Activated CD4-positive, alpha-beta T cell treated with anti-CD3 and anti-CD28 coated beads, Interleukin-2, Interleukin-6, amounts not matched to agents 100 ng/mL and 50 ng/mL, durations not matched to agents 16 hours and 8 hours (primary cell): ENCODE results near the gene RAET1E.
"Not testable (repeated sequence)": the region's sequence is repeated elsewhere in the genome, so short reads cannot be mapped to it uniquely, and the experiment has no call there.

Source experiments
- DNase-seq: peaks from one replicate; pipeline ENCODE4 v3.0.0-alpha.2; 2020

RAET1E gene

GRCh38 chr6:149925974-149926777 lies 28.3 kb upstream of the RAET1E start:
- peak; percentile 84 for DNase-seq

GRCh38 chr6:149925253-149925973 lies 27.5 kb upstream of the RAET1E start:
- DNase-seq, result no peak

GRCh38 chr6:149924933-149925252 lies 27.0 kb upstream of the RAET1E start:
- no peak for DNase-seq

- DNase-seq, result no peak
Measured at GRCh38 chr6:149924206-149924932, 26.5 kb upstream of the RAET1E start.

- DNase-seq, result no peak
Measured at GRCh38 chr6:149923327-149923986, 25.5 kb upstream of the RAET1E start.

GRCh38 chr6:149922642-149923326 lies 24.9 kb upstream of the RAET1E start, which contains the start of gene RAET1G:
Gene RAET1G (minus strand): TSS chr6:149923121. CDS start chr6:149923010, 111 bp downstream.
- peak; percentile 85 for DNase-seq

- DNase-seq, result not testable (repeated sequence)
Measured at GRCh38 chr6:149922091-149922490, 24.2 kb upstream of the RAET1E start.

- no peak for DNase-seq
Measured at GRCh38 chr6:149921361-149921760, 23.4 kb upstream of the RAET1E start.

- DNase-seq, result no peak
Measured at GRCh38 chr6:149919834-149920225, 21.9 kb upstream of the RAET1E start.

- DNase-seq, result not testable (repeated sequence)
Measured at GRCh38 chr6:149919126-149919833, 21.4 kb upstream of the RAET1E start.

GRCh38 chr6:149918151-149918905 lies 20.4 kb upstream of the RAET1E start:
- DNase-seq, result no peak

GRCh38 chr6:149917679-149918078 lies 19.8 kb upstream of the RAET1E start:
- no peak for DNase-seq

- DNase-seq, result no peak
Measured at GRCh38 chr6:149915970-149916865, 18.3 kb upstream of the RAET1E start.

- no peak for DNase-seq
Measured at GRCh38 chr6:149913540-149914240, 15.8 kb upstream of the RAET1E start.

GRCh38 chr6:149913085-149913484 lies 15.2 kb upstream of the RAET1E start:
- no peak for DNase-seq

- not testable (repeated sequence) for DNase-seq
Measured at GRCh38 chr6:149912680-149913079, 14.8 kb upstream of the RAET1E start.

- no peak for DNase-seq
Measured at GRCh38 chr6:149910721-149911151, 12.8 kb upstream of the RAET1E start.

GRCh38 chr6:149909701-149910470 lies 12.0 kb upstream of the RAET1E start:
- DNase-seq, result no peak
